ENCODE measurements around the gene TNFSF18. TPM values are rescaled to one million over a fixed set of nuclear protein-coding genes. Genes with fewer than 3 reads are reported as not detected.

The TNFSF18 gene
- total RNA-seq, 1 experiment from 2014 or later: not detected

DNA sequence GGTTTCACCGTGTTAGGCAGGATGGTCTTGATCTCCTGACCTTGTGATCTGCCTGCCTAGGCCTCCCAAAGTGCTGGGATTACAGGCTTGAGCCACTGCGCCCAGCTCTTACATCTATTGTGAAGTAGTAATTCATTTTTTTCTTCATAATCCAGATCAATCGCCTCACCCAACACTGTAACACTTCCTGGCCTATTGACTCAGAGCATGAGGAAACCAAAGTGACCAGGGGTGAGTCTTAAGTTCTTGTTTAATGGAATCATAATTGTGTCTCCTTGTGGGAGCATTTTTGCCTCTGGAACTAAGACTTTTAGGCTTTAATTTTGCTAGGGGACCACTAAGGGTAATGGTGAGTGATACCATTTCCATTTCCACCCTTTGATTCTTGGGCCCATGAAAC is 27.4 kb downstream of the TNFSF18 start:
- H3K27ac ChIP-seq (ENCODE audit: low read depth, low read length, poor library complexity, severe bottlenecking): no peak overlapping the region
- H3K36me3 ChIP-seq (ENCODE audit: insufficient read depth, low read length, poor library complexity, severe bottlenecking): no peaks in the 10 kb centered on the region
- no TSS peak for BruUV-seq (replicated peaks)
- ChIA-PET POLR2A (ENCODE audit: low non-redundant PET) (no interaction called here), CTCF (no interaction called here)
- no peaks in the 10 kb centered on the region for H3K9me3 ChIP-seq (ENCODE audit: low read depth, low read length, poor library complexity, severe bottlenecking)
- H3K4me1 ChIP-seq (ENCODE audit: insufficient read depth, low read length, poor library complexity, severe bottlenecking): no peaks in the 10 kb centered on the region
- no peak overlapping the region for H3K4me3 ChIP-seq (ENCODE audit: low read depth, low read length, poor library complexity, severe bottlenecking)
- H3K27me3 ChIP-seq (replicated peaks; ENCODE audit: insufficient read depth, low read depth, low read length, poor library complexity): no peaks in the 10 kb centered on the region
- no peak for DNase-seq (ENCODE audit: low spot score)
- intact Hi-C loops (cut with micrococcal nuclease; ENCODE audit: unreplicated experiment): no loop called here
- TF ChIP-seq, protein P1, sequence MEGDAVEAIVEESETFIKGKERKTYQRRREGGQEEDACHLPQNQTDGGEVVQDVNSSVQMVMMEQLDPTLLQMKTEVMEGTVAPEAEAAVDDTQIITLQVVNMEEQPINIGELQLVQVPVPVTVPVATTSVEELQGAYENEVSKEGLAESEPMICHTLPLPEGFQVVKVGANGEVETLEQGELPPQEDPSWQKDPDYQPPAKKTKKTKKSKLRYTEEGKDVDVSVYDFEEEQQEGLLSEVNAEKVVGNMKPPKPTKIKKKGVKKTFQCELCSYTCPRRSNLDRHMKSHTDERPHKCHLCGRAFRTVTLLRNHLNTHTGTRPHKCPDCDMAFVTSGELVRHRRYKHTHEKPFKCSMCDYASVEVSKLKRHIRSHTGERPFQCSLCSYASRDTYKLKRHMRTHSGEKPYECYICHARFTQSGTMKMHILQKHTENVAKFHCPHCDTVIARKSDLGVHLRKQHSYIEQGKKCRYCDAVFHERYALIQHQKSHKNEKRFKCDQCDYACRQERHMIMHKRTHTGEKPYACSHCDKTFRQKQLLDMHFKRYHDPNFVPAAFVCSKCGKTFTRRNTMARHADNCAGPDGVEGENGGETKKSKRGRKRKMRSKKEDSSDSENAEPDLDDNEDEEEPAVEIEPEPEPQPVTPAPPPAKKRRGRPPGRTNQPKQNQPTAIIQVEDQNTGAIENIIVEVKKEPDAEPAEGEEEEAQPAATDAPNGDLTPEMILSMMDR (conservative IDR thresholded peaks at IDR 0.05; ENCODE audit: low read depth, low read length): no peak
- no peak for TF ChIP-seq EZH2 (IDR thresholded peaks at IDR 0.05; ENCODE audit: borderline replicate concordance, low read depth, low read length, poor library complexity, severe bottlenecking)

GRCh38 chr1:173020138-173020750 is 30.5 kb downstream of the TNFSF18 start:
- Histone ChIP-seq H3K27me3 (replicated peaks; ENCODE audit: insufficient read depth, low read depth, low read length, poor library complexity) (no peaks in the 10 kb centered on the region), H3K4me1 (ENCODE audit: insufficient read depth, low read length, poor library complexity, severe bottlenecking) (peaks cover 9% of the 10 kb centered on the region), H3K36me3 (ENCODE audit: insufficient read depth, low read length, poor library complexity, severe bottlenecking) (no peaks in the 10 kb centered on the region), H3K9me3 (ENCODE audit: low read depth, low read length, poor library complexity, severe bottlenecking) (no peaks in the 10 kb centered on the region), H3K27ac (ENCODE audit: low read depth, low read length, poor library complexity, severe bottlenecking) (no peak overlapping the region), H3K4me3 (ENCODE audit: low read depth, low read length, poor library complexity, severe bottlenecking) (no peak overlapping the region)
- ChIA-PET POLR2A (ENCODE audit: low non-redundant PET) (no interaction called here), CTCF (no interaction called here)
- no peak for TF ChIP-seq EZH2 (IDR thresholded peaks at IDR 0.05; ENCODE audit: borderline replicate concordance, low read depth, low read length, poor library complexity, severe bottlenecking)
- TF ChIP-seq, protein P1 (conservative IDR thresholded peaks at IDR 0.05; ENCODE audit: low read depth, low read length): no peak
- no TSS peak for BruUV-seq (replicated peaks)
- intact Hi-C loops (cut with micrococcal nuclease; ENCODE audit: unreplicated experiment): no loop called here
- DNase-seq (ENCODE audit: low spot score): no peak

- H3K36me3 ChIP-seq (ENCODE audit: insufficient read depth, low read length, poor library complexity, severe bottlenecking): no peaks in the 10 kb centered on the region
- H3K9me3 ChIP-seq (ENCODE audit: low read depth, low read length, poor library complexity, severe bottlenecking): no peaks in the 10 kb centered on the region
- POLR2A ChIA-PET (ENCODE audit: low non-redundant PET): no interaction called here
- BruUV-seq (replicated peaks): no TSS peak
- peaks cover 9% of the 10 kb centered on the region for H3K4me1 ChIP-seq (ENCODE audit: insufficient read depth, low read length, poor library complexity, severe bottlenecking)
- H3K27ac ChIP-seq (ENCODE audit: low read depth, low read length, poor library complexity, severe bottlenecking): no peak overlapping the region
- intact Hi-C loops (cut with micrococcal nuclease; ENCODE audit: unreplicated experiment): no loop called here
- TF ChIP-seq EZH2 (IDR thresholded peaks at IDR 0.05; ENCODE audit: borderline replicate concordance, low read depth, low read length, poor library complexity, severe bottlenecking): no peak
- TF ChIP-seq, protein P1 (conservative IDR thresholded peaks at IDR 0.05; ENCODE audit: low read depth, low read length): no peak
- CTCF ChIA-PET: no interaction called here
- no peak overlapping the region for H3K4me3 ChIP-seq (ENCODE audit: low read depth, low read length, poor library complexity, severe bottlenecking)
- H3K27me3 ChIP-seq (replicated peaks; ENCODE audit: insufficient read depth, low read depth, low read length, poor library complexity): no peaks in the 10 kb centered on the region
- no peak for DNase-seq (ENCODE audit: low spot score)
These were observed 32.9 kb downstream of the TNFSF18 start for GRCh38 chr1:173017792-173018191.
